GM12878 (cell line): Measurements from ENCODE around the gene ACD. TPM values are rescaled to one million over a fixed set of nuclear protein-coding genes. Genes with fewer than 3 reads are reported as not detected.
A peak's percentile ranks its signal among the peaks of the same experiment; 100 is the strongest.

Source experiments
- ATAC-seq: fragments of 200-7000 bp; cut with Tn5 transposase; 3 replicates; pipeline ENCODE4 v1.9.1; 2020; ENCODE audit warnings: mild to moderate bottlenecking, moderate library complexity
- BruUV-seq: library from RNA; stranded (reverse); fragments of 400-500 nt; replicated peaks from 2 replicates; lab custom pipeline; 2021; lab: Mats Ljungman, UMichigan
- CTCF ChIA-PET: fragments of 300-600 bp; sonication (Branson Sonifier 250); formaldehyde crosslinking; extraction: SDS; loops from one replicate; lab custom pipeline; 2021; ENCODE audit warnings: inconsistent platforms; lab: Yijun Ruan, JAX
- POLR2A ChIA-PET: fragments of 350-600 bp; formaldehyde crosslinking; extraction: SDS; loops from one replicate; lab custom pipeline; 2021; ENCODE audit warnings: inconsistent platforms; lab: Charles Lee
- RAD21 ChIA-PET: fragments of 300-600 bp; sonication (Branson Sonifier 250); formaldehyde crosslinking; loops from one replicate; lab custom pipeline; 2023; ENCODE audit warnings: antibody characterized with exemption; ENCODE audit not compliant: unreplicated experiment; lab: Charles Lee
- SMC1A ChIA-PET: fragments of 300-600 bp; sonication (Branson Sonifier 250); formaldehyde crosslinking; loops from one replicate; lab custom pipeline; 2023; ENCODE audit not compliant: unreplicated experiment, uncharacterized antibody; lab: Charles Lee
- DNase-seq: peaks from one replicate; pipeline ENCODE4 v3.0.0-alpha.2; 2011; ENCODE audit warnings: low read depth, low spot score
- FAIRE-seq: peaks from 3 replicates; lab custom pipeline; 2011; peaks lifted over from hg19 to GRCh38; lab: Jason Lieb, UNC
- H2AFZ ChIP-seq: 2 replicates; pipeline ENCODE4 v1.6.0; 2011; ENCODE audit warnings: low read depth, low read length, control low read depth; ENCODE audit not compliant: control insufficient read depth
- H3K27ac ChIP-seq: 2 replicates; pipeline ENCODE4 v1.5.1; 2011; ENCODE audit warnings: control low read depth; ENCODE audit not compliant: control insufficient read depth, insufficient read depth
- H3K27me3 ChIP-seq, 2 experiments: replicated peaks in 1 of 2; 2 replicates each; pipeline versions ENCODE4 v1.6.0 to v1.6.1; 2011; ENCODE audit warnings: low read length in 1 of 2; ENCODE audit not compliant: control insufficient read depth in 2 of 2, insufficient read depth in 2 of 2
- H3K36me3 ChIP-seq, 2 experiments: 2 replicates each; pipeline ENCODE4 v1.5.1; 2011; ENCODE audit warnings: low read length in 1 of 2; ENCODE audit not compliant: control insufficient read depth in 2 of 2, insufficient read depth in 2 of 2
- H3K4me1 ChIP-seq: 2 replicates; pipeline ENCODE4 v1.6.1; 2011; ENCODE audit warnings: mild to moderate bottlenecking, low read length, moderate library complexity, mixed read lengths; ENCODE audit not compliant: control insufficient read depth, insufficient read depth
- H3K4me2 ChIP-seq: 2 replicates; pipeline ENCODE4 v1.6.0; 2011; ENCODE audit warnings: control low read depth; ENCODE audit not compliant: control insufficient read depth, insufficient read depth
- H3K4me3 ChIP-seq: fragments of 200-600 bp; sonication (generic); 2 replicates; pipeline ENCODE4 v1.5.1; 2016
- H3K79me2 ChIP-seq: 2 replicates; pipeline ENCODE4 v1.6.0; 2011; ENCODE audit warnings: low read length; ENCODE audit not compliant: control insufficient read depth, insufficient read depth
- H3K9ac ChIP-seq: 2 replicates; pipeline ENCODE4 v1.8.0; 2011; ENCODE audit warnings: low read length, control low read depth, mixed read lengths; ENCODE audit not compliant: control insufficient read depth, insufficient read depth
- H3K9me3 ChIP-seq: replicated peaks from 3 replicates; pipeline ENCODE4 v1.5.1; 2011; ENCODE audit warnings: mild to moderate bottlenecking, low read length; ENCODE audit not compliant: control insufficient read depth, insufficient read depth
- H4K20me1 ChIP-seq: 2 replicates; pipeline ENCODE4 v1.6.0; 2011; ENCODE audit not compliant: control insufficient read depth, insufficient read depth
- WGBS: methylation state at CpG from one replicate; pipeline ENCODE4 v1.1.6; 2016; ENCODE audit warnings: low lambda C conversion rate; ENCODE audit not compliant: insufficient replicate concordance, insufficient coverage; ENCODE audit errors: missing lambda C conversion rate; 5-methylcytosine and 5-hydroxymethylcytosine counted together
- in situ Hi-C: fragments of 300-500 bp; cut with MboI; formaldehyde crosslinking; loops from 9 replicates; pipeline ENCODE4 v1.14.3; 2018; ENCODE audit warnings: mixed read lengths
- intact Hi-C: fragments of 100-400 bp; cut with micrococcal nuclease; formaldehyde crosslinking; loops from one replicate; pipeline ENCODE4 v1.14.2; 2022; ENCODE audit not compliant: unreplicated experiment
- polyA plus RNA-seq, 11 experiments: library from polyadenylated mRNA; depleted of rRNA in 4 of 11; unstranded in 6 of 11; stranded (reverse) in 5 of 11; fragments of >200 nt; fragmentation: Nextera tagmentation in 4 of 11; fragmentation: Illumina TruSeq in 1 of 11; extraction: Ambion mirVana in 4 of 11; extraction: Trizol in 1 of 11; gene quantifications; 1 replicate in 1 of 11; 2 replicates in 10 of 11; pipeline versions ENCODE4 v1.2.1 to v1.2.3, GENCODE V29; 2011 to 2016; ENCODE audit warnings: inconsistent platforms in 2 of 11, missing spikeins in 2 of 11, low read depth in 1 of 11
- total RNA-seq, 4 experiments: library from RNA; depleted of rRNA in 3 of 4; stranded (reverse); fragments of >200 nt in 3 of 4; fragmentation: Illumina TruSeq in 1 of 4; extraction: Trizol in 1 of 4; gene quantifications; 2 replicates each; pipeline versions ENCODE4 v1.2.1 to v1.2.3, GENCODE V29; 2013 to 2021
- TF ChIP-seq, protein P1 (sequence below): IDR thresholded peaks from 2 replicates; pipeline ENCODE4 v1.6.1; 2012; ENCODE audit warnings: improper control_type of control experiment, low read depth, low read length; ENCODE audit not compliant: insufficient replicate concordance
- TF ChIP-seq, protein P2 (sequence below): fragments of 450-650 bp; IDR thresholded peaks from 2 replicates; pipeline ENCODE4 v1.6.1; 2017; ENCODE audit warnings: mild to moderate bottlenecking

The ACD gene
- total and polyA plus RNA-seq, 10 of the 15 experiments (the other 5 are each of a cell fraction or from before 2014, with no cell fraction given): 2.9 to 46.7 (median 23.9) TPM

GRCh38 chr16:67673712-67674580 is 13.9 kb upstream of the ACD start:
- intact Hi-C loops: loop anchor here (2.0 to 5.0 kb wide), 3 partner anchors 43 to 255 kb away; partner anchors contain the start of genes GFOD2, RANBP10 and TSNAXIP1
- Histone ChIP-seq H2AFZ (no peak overlapping the region), H3K27me3 (no peaks in the 10 kb centered on the region), H4K20me1 (no peaks in the 10 kb centered on the region), H3K4me2 (no peak overlapping the region), H3K36me3 (no peaks in the 10 kb centered on the region), H3K4me1 (peaks cover 15% of the 10 kb centered on the region), H3K4me3 (no peak overlapping the region), H3K9ac (no peak overlapping the region), H3K27ac (no peak overlapping the region), H3K79me2 (no peaks in the 10 kb centered on the region), H3K9me3 (no peaks in the 10 kb centered on the region)
- ChIA-PET RAD21 (interaction anchor here (1.5 to 3.1 kb wide), 5 partner anchors 12 to 255 kb away, joined by 4 to 19 read pairs (median 12); partner anchors contain the start of genes RANBP10 and TSNAXIP1), POLR2A (interaction anchor here (0.5 kb wide), 1 partner anchor 40 kb away, joined by 4 read pairs; no protein-coding TSS in a partner anchor), SMC1A (interaction anchor here (0.7 to 2.2 kb wide), 8 partner anchors 21 to 143 kb away, joined by 3 to 8 read pairs (median 4); partner anchors contain the start of gene CTCF), CTCF (interaction anchor here (0.6 to 11.9 kb wide), 19 partner anchors 12 to 509 kb away, joined by 3 to 196 read pairs (median 6); partner anchors contain the start of genes GFOD2, RANBP10 and TSNAXIP1)
- no peak for DNase-seq
- TF ChIP-seq, protein P1, sequence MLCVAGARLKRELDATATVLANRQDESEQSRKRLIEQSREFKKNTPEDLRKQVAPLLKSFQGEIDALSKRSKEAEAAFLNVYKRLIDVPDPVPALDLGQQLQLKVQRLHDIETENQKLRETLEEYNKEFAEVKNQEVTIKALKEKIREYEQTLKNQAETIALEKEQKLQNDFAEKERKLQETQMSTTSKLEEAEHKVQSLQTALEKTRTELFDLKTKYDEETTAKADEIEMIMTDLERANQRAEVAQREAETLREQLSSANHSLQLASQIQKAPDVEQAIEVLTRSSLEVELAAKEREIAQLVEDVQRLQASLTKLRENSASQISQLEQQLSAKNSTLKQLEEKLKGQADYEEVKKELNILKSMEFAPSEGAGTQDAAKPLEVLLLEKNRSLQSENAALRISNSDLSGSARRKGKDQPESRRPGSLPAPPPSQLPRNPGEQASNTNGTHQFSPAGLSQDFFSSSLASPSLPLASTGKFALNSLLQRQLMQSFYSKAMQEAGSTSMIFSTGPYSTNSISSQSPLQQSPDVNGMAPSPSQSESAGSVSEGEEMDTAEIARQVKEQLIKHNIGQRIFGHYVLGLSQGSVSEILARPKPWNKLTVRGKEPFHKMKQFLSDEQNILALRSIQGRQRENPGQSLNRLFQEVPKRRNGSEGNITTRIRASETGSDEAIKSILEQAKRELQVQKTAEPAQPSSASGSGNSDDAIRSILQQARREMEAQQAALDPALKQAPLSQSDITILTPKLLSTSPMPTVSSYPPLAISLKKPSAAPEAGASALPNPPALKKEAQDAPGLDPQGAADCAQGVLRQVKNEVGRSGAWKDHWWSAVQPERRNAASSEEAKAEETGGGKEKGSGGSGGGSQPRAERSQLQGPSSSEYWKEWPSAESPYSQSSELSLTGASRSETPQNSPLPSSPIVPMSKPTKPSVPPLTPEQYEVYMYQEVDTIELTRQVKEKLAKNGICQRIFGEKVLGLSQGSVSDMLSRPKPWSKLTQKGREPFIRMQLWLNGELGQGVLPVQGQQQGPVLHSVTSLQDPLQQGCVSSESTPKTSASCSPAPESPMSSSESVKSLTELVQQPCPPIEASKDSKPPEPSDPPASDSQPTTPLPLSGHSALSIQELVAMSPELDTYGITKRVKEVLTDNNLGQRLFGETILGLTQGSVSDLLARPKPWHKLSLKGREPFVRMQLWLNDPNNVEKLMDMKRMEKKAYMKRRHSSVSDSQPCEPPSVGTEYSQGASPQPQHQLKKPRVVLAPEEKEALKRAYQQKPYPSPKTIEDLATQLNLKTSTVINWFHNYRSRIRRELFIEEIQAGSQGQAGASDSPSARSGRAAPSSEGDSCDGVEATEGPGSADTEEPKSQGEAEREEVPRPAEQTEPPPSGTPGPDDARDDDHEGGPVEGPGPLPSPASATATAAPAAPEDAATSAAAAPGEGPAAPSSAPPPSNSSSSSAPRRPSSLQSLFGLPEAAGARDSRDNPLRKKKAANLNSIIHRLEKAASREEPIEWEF: no peak
- TF ChIP-seq, protein P2, sequence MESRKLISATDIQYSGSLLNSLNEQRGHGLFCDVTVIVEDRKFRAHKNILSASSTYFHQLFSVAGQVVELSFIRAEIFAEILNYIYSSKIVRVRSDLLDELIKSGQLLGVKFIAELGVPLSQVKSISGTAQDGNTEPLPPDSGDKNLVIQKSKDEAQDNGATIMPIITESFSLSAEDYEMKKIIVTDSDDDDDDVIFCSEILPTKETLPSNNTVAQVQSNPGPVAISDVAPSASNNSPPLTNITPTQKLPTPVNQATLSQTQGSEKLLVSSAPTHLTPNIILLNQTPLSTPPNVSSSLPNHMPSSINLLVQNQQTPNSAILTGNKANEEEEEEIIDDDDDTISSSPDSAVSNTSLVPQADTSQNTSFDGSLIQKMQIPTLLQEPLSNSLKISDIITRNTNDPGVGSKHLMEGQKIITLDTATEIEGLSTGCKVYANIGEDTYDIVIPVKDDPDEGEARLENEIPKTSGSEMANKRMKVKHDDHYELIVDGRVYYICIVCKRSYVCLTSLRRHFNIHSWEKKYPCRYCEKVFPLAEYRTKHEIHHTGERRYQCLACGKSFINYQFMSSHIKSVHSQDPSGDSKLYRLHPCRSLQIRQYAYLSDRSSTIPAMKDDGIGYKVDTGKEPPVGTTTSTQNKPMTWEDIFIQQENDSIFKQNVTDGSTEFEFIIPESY: peak; percentile 68
- no peak for FAIRE-seq
- ATAC-seq: peak; percentile 36
- no TSS peak for BruUV-seq
- in situ Hi-C loops: no loop called here
- 59% methylated on average over 19 of the region's 21 CpGs for WGBS
